Measurements from ENCODE around the gene SIRT3.
"Not testable (repeated sequence)": the region's sequence is repeated elsewhere in the genome, so short reads cannot be mapped to it uniquely, and the experiment has no call there.

SIRT3 gene

GRCh38 chr11:270451-271318, 34.5 kb upstream of the SIRT3 start:
- no peak for DNase-seq (ENCODE audit: low read depth)

- no peak for DNase-seq (ENCODE audit: low read depth)
Observed at GRCh38 chr11:269146-269890, 33.2 kb upstream of the SIRT3 start.

GRCh38 chr11:268716-269145, 32.6 kb upstream of the SIRT3 start:
- DNase-seq (ENCODE audit: low read depth), result not testable (repeated sequence)

- no peak for DNase-seq (ENCODE audit: low read depth)
Observed at GRCh38 chr11:267491-267994, 31.4 kb upstream of the SIRT3 start.

GRCh38 chr11:266676-267439, 30.7 kb upstream of the SIRT3 start:
- DNase-seq (ENCODE audit: low read depth), result no peak

GRCh38 chr11:261624-262023, 25.5 kb upstream of the SIRT3 start:
- no peak for DNase-seq (ENCODE audit: low read depth)

GRCh38 chr11:259413-259812, 23.3 kb upstream of the SIRT3 start:
- no peak for DNase-seq (ENCODE audit: low read depth)

GRCh38 chr11:257766-258493, 21.8 kb upstream of the SIRT3 start:
- no peak for DNase-seq (ENCODE audit: low read depth)

- no peak for DNase-seq (ENCODE audit: low read depth)
Observed at GRCh38 chr11:256952-257737, 21.0 kb upstream of the SIRT3 start.

GRCh38 chr11:255816-256215, 19.7 kb upstream of the SIRT3 start:
- no peak for DNase-seq (ENCODE audit: low read depth)

- no peak for DNase-seq (ENCODE audit: low read depth)
Observed at GRCh38 chr11:255176-255575, 19.0 kb upstream of the SIRT3 start.

GRCh38 chr11:253886-254270, 17.7 kb upstream of the SIRT3 start:
- no peak for DNase-seq (ENCODE audit: low read depth)

- DNase-seq (ENCODE audit: low read depth), result no peak
Observed at GRCh38 chr11:253160-253885, 17.2 kb upstream of the SIRT3 start.

- no peak for DNase-seq (ENCODE audit: low read depth)
Observed at GRCh38 chr11:252666-253065, 16.5 kb upstream of the SIRT3 start.

- no peak for DNase-seq (ENCODE audit: low read depth)
Observed at GRCh38 chr11:251550-251949, 15.4 kb upstream of the SIRT3 start.

- peak; percentile 27 for DNase-seq (ENCODE audit: low read depth)
Observed at GRCh38 chr11:250740-251299, 14.7 kb upstream of the SIRT3 start.

- no peak for DNase-seq (ENCODE audit: low read depth)
Observed at GRCh38 chr11:250274-250673, 14.1 kb upstream of the SIRT3 start.

GRCh38 chr11:249062-249461, 12.9 kb upstream of the SIRT3 start:
- no peak for DNase-seq (ENCODE audit: low read depth)

- DNase-seq (ENCODE audit: low read depth), result no peak
Observed at GRCh38 chr11:244376-244775, 8.2 kb upstream of the SIRT3 start.

- DNase-seq (ENCODE audit: low read depth), result no peak
Observed at GRCh38 chr11:241634-242033, 5.5 kb upstream of the SIRT3 start.
